Gastrocnemius medialis (tissue), 4 donors: ENCODE measurements around the gene TUFT1. TPM values are rescaled to one million over a fixed set of nuclear protein-coding genes. Genes with fewer than 3 reads are reported as not detected.

Experiments used
- ATAC-seq, 2 donors: fragments of 150-250 bp; one replicate each; pipeline ENCODE4 v1.9.1; 2016
- DNase-seq, 2 donors: peaks; one replicate each; pipeline ENCODE4 v3.0.0-alpha.2; 2019
- H3K27ac ChIP-seq, 4 donors: fragments of 200-600 bp; sonication (generic); 1 replicate in 1 of 4; 2 replicates in 3 of 4; pipeline ENCODE4 v1.5.1; 2016 to 2018; ENCODE audit warnings: mild to moderate bottlenecking in 2 of 4, moderate library complexity in 1 of 4
- H3K27me3 ChIP-seq, 3 donors: fragments of 200-600 bp; sonication (generic) in 2 of 3; 1 replicate in 1 of 3; 2 replicates in 2 of 3; pipeline versions ENCODE4 v1.5.1 to v1.6.0; 2016 to 2019; ENCODE audit warnings: mild to moderate bottlenecking in 1 of 3, moderate library complexity in 1 of 3
- H3K36me3 ChIP-seq, 2 donors: fragments of 200-600 bp; sonication (generic) in 1 of 2; one replicate each; pipeline ENCODE4 v1.5.1; 2017 to 2018
- H3K4me1 ChIP-seq, 2 donors: fragments of 200-600 bp; sonication (generic) in 1 of 2; one replicate each; pipeline ENCODE4 v1.5.1; 2016 to 2017; ENCODE audit warnings: mild to moderate bottlenecking in 2 of 2
- H3K4me3 ChIP-seq, 4 donors: fragments of 200-600 bp; sonication (generic) in 3 of 4; 1 replicate in 1 of 4; 2 replicates in 3 of 4; pipeline ENCODE4 v1.5.1; 2016 to 2019; ENCODE audit warnings: mild to moderate bottlenecking in 2 of 4
- H3K9me3 ChIP-seq, 3 donors: fragments of 200-600 bp; sonication (generic) in 2 of 3; 1 replicate in 1 of 3; 2 replicates in 2 of 3; pipeline ENCODE4 v1.5.1; 2016 to 2019
- POLR2A ChIP-seq, 2 donors: fragments of 450-650 bp; IDR thresholded peaks; one replicate each; pipeline ENCODE4 v1.6.1; 2017; ENCODE audit warnings: antibody characterized with exemption in 2 of 2, mild to moderate bottlenecking in 2 of 2, moderate library complexity in 2 of 2
- in situ Hi-C, 4 donors: fragments of 200-750 bp; cut with MboI; loops; one replicate each; pipeline versions ENCODE4 v1.15.0 to v1.8.0; 2017; ENCODE audit warnings: low sequenced_read_pairs in 4 of 4
- intact Hi-C: fragments of 100-400 bp; cut with DNase I; formaldehyde crosslinking; loops from one replicate; pipeline ENCODE4 v1.15.1; 2023; ENCODE audit warnings: low total_unique reads
- microRNA counts, 2 donors: library from miRNA; unstranded; fragments of <30 nt; microRNA quantifications; one replicate each; lab custom pipeline; 2016
- microRNA-seq, 2 donors: library from miRNA; unstranded; fragments of <30 nt; microRNA quantifications; one replicate each; pipeline ENCODE4, GENCODE V29; 2016; ENCODE audit warnings: borderline replicate concordance in 2 of 2
- total RNA-seq, 4 donors: library from RNA; depleted of rRNA; stranded (reverse); fragments of >200 nt; gene quantifications; one replicate each; pipeline versions ENCODE4 v1.1.0 to v1.2.3, GENCODE V29; 2016
- TF ChIP-seq, protein P1 (sequence below), 5 experiments: fragments of 450-650 bp in 3 of 5; fragments of 200-600 bp in 2 of 5; sonication (generic) in 2 of 5; IDR thresholded peaks in 4 of 5; conservative IDR thresholded peaks in 1 of 5; 1 replicate in 4 of 5; 2 replicates in 1 of 5; pipeline ENCODE4 v1.5.1; 2016 to 2019; ENCODE audit warnings: antibody characterized with exemption in 5 of 5, mild to moderate bottlenecking in 3 of 5, moderate library complexity in 3 of 5

The TUFT1 gene
- total RNA-seq, 4 donors from 2014 or later = 1.2 to 4.0 (median 2.7) TPM

GRCh38 chr1:151629278-151629677 lies 89.2 kb downstream of the TUFT1 start:
- no peak overlapping the region for H3K4me3 ChIP-seq
- intact Hi-C loops (no loop called here), in situ Hi-C loops (no loop called here)
- no peak overlapping the region for H3K27ac ChIP-seq
- no peak for ATAC-seq
- no peak for DNase-seq
- H3K4me1 ChIP-seq = no peaks in the 10 kb centered on the region
- TF ChIP-seq, protein P1, sequence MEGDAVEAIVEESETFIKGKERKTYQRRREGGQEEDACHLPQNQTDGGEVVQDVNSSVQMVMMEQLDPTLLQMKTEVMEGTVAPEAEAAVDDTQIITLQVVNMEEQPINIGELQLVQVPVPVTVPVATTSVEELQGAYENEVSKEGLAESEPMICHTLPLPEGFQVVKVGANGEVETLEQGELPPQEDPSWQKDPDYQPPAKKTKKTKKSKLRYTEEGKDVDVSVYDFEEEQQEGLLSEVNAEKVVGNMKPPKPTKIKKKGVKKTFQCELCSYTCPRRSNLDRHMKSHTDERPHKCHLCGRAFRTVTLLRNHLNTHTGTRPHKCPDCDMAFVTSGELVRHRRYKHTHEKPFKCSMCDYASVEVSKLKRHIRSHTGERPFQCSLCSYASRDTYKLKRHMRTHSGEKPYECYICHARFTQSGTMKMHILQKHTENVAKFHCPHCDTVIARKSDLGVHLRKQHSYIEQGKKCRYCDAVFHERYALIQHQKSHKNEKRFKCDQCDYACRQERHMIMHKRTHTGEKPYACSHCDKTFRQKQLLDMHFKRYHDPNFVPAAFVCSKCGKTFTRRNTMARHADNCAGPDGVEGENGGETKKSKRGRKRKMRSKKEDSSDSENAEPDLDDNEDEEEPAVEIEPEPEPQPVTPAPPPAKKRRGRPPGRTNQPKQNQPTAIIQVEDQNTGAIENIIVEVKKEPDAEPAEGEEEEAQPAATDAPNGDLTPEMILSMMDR (IDR thresholded peaks at IDR 0.05 in 4 of 5, conservative IDR thresholded peaks at IDR 0.05 in 1 of 5) = no peak
- TF ChIP-seq POLR2A (IDR thresholded peaks at IDR 0.05) = no peak
- H3K27me3 ChIP-seq = no peaks in the 10 kb centered on the region
- H3K36me3 ChIP-seq = peaks cover 0 to 4% of the 10 kb centered on the region in 2 donors
- H3K9me3 ChIP-seq = no peaks in the 10 kb centered on the region

MicroRNAs within 50 kb of the gene (microRNA counts, 767-probe panel; counts per million panel counts)
- microRNA hsa-miR-554 (lab: Ali Mortazavi, UCI) = 356 to 448 counts per million in 2 donors

Small RNA genes lying within 50 kb of the gene (microRNA-seq; reads per million reads assigned to microRNA genes)
- gene MIR554 = 0 reads per million in 2 donors

Other genes starting within 250 kb of the TUFT1 start
- 10 to 100 TPM; 65.5 to 98.1 (median 77.3) TPM for gene PI4KB, start 212.9 kb upstream of the TUFT1 start, total RNA-seq
- gene RFX5, start 193.1 kb upstream of the TUFT1 start, total RNA-seq = 10 to 100 TPM; 11.4 to 24.0 (median 20.6) TPM
- gene SELENBP1, start 167.6 kb upstream of the TUFT1 start, total RNA-seq = 10 to 100 TPM; 30.9 to 70.2 (median 42.3) TPM
- 100 to 1,000 TPM; 259 to 324 (median 291) TPM for gene PSMB4, start 140.7 kb upstream of the TUFT1 start, total RNA-seq
- 10 to 100 TPM; 14.1 to 20.2 (median 15.1) TPM for gene POGZ, start 80.8 kb upstream of the TUFT1 start, total RNA-seq
- gene CGN, start 28.9 kb upstream of the TUFT1 start, total RNA-seq = under 1 TPM in 2 of 4 donors, not detected in 2; 0.34 to 0.78 TPM
- 10 to 100 TPM; 37.0 to 43.7 (median 40.9) TPM for gene SNX27, start 71.7 kb downstream of the TUFT1 start, total RNA-seq
- not detected for gene CELF3, start 176.5 kb downstream of the TUFT1 start, total RNA-seq
- not detected for gene RIIAD1, start 181.2 kb downstream of the TUFT1 start, total RNA-seq
- 10 to 100 TPM; 61.4 to 74.7 (median 65.6) TPM for gene MRPL9, start 223.2 kb downstream of the TUFT1 start, total RNA-seq